WTC11 (cell line): Measurements from ENCODE around the gene OR2G6.
"Not testable (repeated sequence)": the region's sequence is repeated elsewhere in the genome, so short reads cannot be mapped to it uniquely, and the experiment has no call there.

Experiments used
- ETV6 ChIP-seq: sonication (generic); formaldehyde crosslinking; IDR thresholded peaks from 2 replicates; pipeline ENCODE4 v1.8.1; 2022; ENCODE audit warnings: mild to moderate bottlenecking, missing genetic modification reagents
- FOXJ3 ChIP-seq: sonication (generic); formaldehyde crosslinking; IDR thresholded peaks from 2 replicates; pipeline ENCODE4 v1.9.0; 2021; ENCODE audit warnings: missing genetic modification reagents, mild to moderate bottlenecking, borderline replicate concordance
- NR1H2 ChIP-seq: sonication (generic); formaldehyde crosslinking; IDR thresholded peaks from 2 replicates; pipeline ENCODE4 v1.9.0; 2021; ENCODE audit warnings: mild to moderate bottlenecking, moderate library complexity, missing genetic modification reagents
- NR3C1 ChIP-seq: sonication (generic); formaldehyde crosslinking; conservative IDR thresholded peaks from 2 replicates; pipeline ENCODE4 v1.8.1; 2023; ENCODE audit warnings: low read depth, mild to moderate bottlenecking, missing genetic modification reagents
- SMAD3 ChIP-seq: sonication (generic); formaldehyde crosslinking; IDR thresholded peaks from 2 replicates; pipeline ENCODE4 v1.8.0; 2022; ENCODE audit warnings: missing genetic modification reagents, mild to moderate bottlenecking, borderline replicate concordance
- SOX15 ChIP-seq: fragments of 250-450 bp; sonication (Bioruptor Pico); IDR thresholded peaks from 2 replicates; pipeline ENCODE4 v1.9.0; 2021; ENCODE audit warnings: mild to moderate bottlenecking
- TP53 ChIP-seq: sonication (generic); formaldehyde crosslinking; IDR thresholded peaks from 2 replicates; pipeline ENCODE4 v1.8.1; 2023; ENCODE audit warnings: mild to moderate bottlenecking, missing genetic modification reagents
- ZNF232 ChIP-seq: sonication (generic); formaldehyde crosslinking; IDR thresholded peaks from 2 replicates; pipeline ENCODE4 v1.8.0; 2022; ENCODE audit warnings: mild to moderate bottlenecking, missing genetic modification reagents
- TF ChIP-seq, protein P1 (sequence below): fragments of 200-600 bp; IDR thresholded peaks from 2 replicates; pipeline ENCODE4 v1.8.0; 2022; ENCODE audit warnings: antibody characterized with exemption
- TF ChIP-seq, protein P2 (sequence below): sonication (generic); formaldehyde crosslinking; IDR thresholded peaks from 2 replicates; pipeline ENCODE4 v1.8.1; 2022; ENCODE audit warnings: mild to moderate bottlenecking, moderate library complexity, missing genetic modification reagents
- TF ChIP-seq, protein P3 (sequence below): sonication (generic); formaldehyde crosslinking; IDR thresholded peaks from 2 replicates; pipeline ENCODE4 v1.8.0; 2022; ENCODE audit warnings: mild to moderate bottlenecking, missing genetic modification reagents
- TF ChIP-seq, protein P4 (sequence below): sonication (generic); formaldehyde crosslinking; IDR thresholded peaks from 2 replicates; pipeline ENCODE4 v1.8.1; 2022; ENCODE audit warnings: mild to moderate bottlenecking, missing genetic modification reagents, moderate library complexity, borderline replicate concordance
- TF ChIP-seq, protein P5 (sequence below): sonication (generic); formaldehyde crosslinking; IDR thresholded peaks from 2 replicates; pipeline ENCODE4 v1.8.0; 2023; ENCODE audit warnings: missing genetic modification reagents
- TF ChIP-seq, protein P6 (sequence below): sonication (generic); formaldehyde crosslinking; IDR thresholded peaks from 2 replicates; pipeline ENCODE4 v1.8.1; 2022; ENCODE audit warnings: missing genetic modification reagents, borderline replicate concordance

DNA sequence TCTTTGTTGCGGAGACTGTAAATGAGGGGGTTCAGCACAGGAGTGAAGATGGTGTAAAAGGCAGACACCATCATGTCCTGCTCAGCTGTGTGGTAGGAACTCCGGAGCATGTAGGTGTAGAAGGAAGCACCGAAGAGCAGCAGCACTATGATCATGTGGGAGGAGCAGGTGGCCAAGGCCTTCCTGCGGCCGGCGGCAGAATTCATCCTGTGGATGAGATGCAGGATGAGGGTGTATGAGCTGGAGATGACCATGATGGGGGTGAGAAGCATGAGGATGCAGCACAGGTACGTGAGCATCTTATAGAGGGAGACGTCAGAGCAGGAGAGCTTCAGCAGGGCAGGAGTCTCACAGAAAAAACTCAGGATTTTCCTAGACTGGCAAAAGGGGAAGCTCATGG is 66.0 kb downstream of the OR2G6 start:
- TF ChIP-seq, protein P1, sequence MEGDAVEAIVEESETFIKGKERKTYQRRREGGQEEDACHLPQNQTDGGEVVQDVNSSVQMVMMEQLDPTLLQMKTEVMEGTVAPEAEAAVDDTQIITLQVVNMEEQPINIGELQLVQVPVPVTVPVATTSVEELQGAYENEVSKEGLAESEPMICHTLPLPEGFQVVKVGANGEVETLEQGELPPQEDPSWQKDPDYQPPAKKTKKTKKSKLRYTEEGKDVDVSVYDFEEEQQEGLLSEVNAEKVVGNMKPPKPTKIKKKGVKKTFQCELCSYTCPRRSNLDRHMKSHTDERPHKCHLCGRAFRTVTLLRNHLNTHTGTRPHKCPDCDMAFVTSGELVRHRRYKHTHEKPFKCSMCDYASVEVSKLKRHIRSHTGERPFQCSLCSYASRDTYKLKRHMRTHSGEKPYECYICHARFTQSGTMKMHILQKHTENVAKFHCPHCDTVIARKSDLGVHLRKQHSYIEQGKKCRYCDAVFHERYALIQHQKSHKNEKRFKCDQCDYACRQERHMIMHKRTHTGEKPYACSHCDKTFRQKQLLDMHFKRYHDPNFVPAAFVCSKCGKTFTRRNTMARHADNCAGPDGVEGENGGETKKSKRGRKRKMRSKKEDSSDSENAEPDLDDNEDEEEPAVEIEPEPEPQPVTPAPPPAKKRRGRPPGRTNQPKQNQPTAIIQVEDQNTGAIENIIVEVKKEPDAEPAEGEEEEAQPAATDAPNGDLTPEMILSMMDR = not testable (repeated sequence)
- TF ChIP-seq, protein P2, sequence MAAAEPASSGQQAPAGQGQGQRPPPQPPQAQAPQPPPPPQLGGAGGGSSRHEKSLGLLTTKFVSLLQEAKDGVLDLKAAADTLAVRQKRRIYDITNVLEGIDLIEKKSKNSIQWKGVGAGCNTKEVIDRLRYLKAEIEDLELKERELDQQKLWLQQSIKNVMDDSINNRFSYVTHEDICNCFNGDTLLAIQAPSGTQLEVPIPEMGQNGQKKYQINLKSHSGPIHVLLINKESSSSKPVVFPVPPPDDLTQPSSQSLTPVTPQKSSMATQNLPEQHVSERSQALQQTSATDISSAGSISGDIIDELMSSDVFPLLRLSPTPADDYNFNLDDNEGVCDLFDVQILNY (CRISPR knock-in tag) = not testable (repeated sequence)
- TF ChIP-seq, protein P3, sequence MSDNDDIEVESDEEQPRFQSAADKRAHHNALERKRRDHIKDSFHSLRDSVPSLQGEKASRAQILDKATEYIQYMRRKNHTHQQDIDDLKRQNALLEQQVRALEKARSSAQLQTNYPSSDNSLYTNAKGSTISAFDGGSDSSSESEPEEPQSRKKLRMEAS (CRISPR knock-in tag) = not testable (repeated sequence)
- TF ChIP-seq SOX15; ETV6 (CRISPR knock-in tag); TP53 (CRISPR knock-in tag); ZNF232 (CRISPR knock-in tag); FOXJ3 (CRISPR knock-in tag); NR3C1 (CRISPR knock-in tag); NR1H2 (CRISPR knock-in tag); SMAD3 (CRISPR knock-in tag): not testable (repeated sequence)
- TF ChIP-seq, protein P4, sequence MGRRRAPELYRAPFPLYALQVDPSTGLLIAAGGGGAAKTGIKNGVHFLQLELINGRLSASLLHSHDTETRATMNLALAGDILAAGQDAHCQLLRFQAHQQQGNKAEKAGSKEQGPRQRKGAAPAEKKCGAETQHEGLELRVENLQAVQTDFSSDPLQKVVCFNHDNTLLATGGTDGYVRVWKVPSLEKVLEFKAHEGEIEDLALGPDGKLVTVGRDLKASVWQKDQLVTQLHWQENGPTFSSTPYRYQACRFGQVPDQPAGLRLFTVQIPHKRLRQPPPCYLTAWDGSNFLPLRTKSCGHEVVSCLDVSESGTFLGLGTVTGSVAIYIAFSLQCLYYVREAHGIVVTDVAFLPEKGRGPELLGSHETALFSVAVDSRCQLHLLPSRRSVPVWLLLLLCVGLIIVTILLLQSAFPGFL (CRISPR knock-in tag) = not testable (repeated sequence)
- TF ChIP-seq, protein P5, sequence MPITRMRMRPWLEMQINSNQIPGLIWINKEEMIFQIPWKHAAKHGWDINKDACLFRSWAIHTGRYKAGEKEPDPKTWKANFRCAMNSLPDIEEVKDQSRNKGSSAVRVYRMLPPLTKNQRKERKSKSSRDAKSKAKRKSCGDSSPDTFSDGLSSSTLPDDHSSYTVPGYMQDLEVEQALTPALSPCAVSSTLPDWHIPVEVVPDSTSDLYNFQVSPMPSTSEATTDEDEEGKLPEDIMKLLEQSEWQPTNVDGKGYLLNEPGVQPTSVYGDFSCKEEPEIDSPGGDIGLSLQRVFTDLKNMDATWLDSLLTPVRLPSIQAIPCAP = not testable (repeated sequence)
- TF ChIP-seq, protein P6, sequence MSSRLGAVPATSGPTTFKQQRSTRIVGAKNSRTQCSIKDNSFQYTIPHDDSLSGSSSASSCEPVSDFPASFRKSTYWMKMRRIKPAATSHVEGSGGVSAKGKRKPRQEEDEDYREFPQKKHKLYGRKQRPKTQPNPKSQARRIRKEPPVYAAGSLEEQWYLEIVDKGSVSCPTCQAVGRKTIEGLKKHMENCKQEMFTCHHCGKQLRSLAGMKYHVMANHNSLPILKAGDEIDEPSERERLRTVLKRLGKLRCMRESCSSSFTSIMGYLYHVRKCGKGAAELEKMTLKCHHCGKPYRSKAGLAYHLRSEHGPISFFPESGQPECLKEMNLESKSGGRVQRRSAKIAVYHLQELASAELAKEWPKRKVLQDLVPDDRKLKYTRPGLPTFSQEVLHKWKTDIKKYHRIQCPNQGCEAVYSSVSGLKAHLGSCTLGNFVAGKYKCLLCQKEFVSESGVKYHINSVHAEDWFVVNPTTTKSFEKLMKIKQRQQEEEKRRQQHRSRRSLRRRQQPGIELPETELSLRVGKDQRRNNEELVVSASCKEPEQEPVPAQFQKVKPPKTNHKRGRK = not testable (repeated sequence)
